LoVo (cell line): Measurements from ENCODE around the gene C6orf89.

ENCODE experiments used
- DNase-seq: peaks from one replicate; pipeline ENCODE4 v3.0.0-alpha.2; 2016; ENCODE audit warnings: low spot score

The C6orf89 gene

GRCh38 chr6:36885461-36886401 lies at the start of gene C6orf89:
TSS of gene C6orf89 (plus strand) at chr6:36885952. CDS start at chr6:36899445, 13,493 bp downstream.
- peak; percentile 98 for DNase-seq

- DNase-seq: no peak
Observed at GRCh38 chr6:36836111-36837021, 49.4 kb upstream of the C6orf89 start.

GRCh38 chr6:36837022-36837339 lies 48.8 kb upstream of the C6orf89 start:
- DNase-seq: no peak

- no peak for DNase-seq
Observed at GRCh38 chr6:36837686-36838085, 48.1 kb upstream of the C6orf89 start.

GRCh38 chr6:36838896-36839748 lies 46.6 kb upstream of the C6orf89 start, which contains the start of gene CPNE5:
TSS of gene CPNE5 (minus strand) at chr6:36839444. CDS start at chr6:36839377, 67 bp downstream.
- no peak for DNase-seq

DNA sequence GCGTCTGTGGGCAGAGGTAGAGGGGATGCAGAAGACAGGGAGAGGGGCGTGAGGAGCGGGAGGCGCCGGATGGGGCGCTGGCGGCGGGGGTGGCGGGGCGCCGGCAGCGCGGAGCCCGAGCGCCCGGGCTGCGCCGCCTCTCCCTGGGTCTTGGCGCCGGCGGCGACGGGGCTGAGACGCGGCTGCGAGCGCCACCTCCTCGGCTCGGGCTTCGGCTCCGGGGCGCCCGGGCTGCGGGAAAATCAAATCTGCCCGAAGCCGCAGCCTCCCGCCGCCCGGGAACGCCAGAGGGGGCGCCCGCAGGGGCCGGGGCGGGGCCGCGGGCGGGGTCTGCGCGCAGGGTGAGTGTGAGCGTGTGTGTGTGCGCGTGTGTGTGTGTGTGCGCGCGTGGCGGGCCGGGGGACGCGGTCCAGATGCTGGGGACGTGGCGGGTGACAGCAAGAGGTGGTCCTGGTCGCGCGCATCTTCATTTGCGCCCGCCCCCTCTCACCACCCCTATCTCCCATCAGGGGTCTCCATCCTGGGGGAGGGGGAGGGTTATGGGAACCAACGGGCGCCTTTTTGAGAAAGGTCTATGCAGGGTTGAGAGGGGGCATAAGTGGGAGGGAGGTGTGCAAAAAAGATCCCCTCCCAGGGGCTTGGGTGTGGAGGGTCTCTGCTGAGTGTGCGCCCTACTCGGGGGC lies 45.9 kb upstream of the C6orf89 start:
- DNase-seq: peak; percentile 5

DNA sequence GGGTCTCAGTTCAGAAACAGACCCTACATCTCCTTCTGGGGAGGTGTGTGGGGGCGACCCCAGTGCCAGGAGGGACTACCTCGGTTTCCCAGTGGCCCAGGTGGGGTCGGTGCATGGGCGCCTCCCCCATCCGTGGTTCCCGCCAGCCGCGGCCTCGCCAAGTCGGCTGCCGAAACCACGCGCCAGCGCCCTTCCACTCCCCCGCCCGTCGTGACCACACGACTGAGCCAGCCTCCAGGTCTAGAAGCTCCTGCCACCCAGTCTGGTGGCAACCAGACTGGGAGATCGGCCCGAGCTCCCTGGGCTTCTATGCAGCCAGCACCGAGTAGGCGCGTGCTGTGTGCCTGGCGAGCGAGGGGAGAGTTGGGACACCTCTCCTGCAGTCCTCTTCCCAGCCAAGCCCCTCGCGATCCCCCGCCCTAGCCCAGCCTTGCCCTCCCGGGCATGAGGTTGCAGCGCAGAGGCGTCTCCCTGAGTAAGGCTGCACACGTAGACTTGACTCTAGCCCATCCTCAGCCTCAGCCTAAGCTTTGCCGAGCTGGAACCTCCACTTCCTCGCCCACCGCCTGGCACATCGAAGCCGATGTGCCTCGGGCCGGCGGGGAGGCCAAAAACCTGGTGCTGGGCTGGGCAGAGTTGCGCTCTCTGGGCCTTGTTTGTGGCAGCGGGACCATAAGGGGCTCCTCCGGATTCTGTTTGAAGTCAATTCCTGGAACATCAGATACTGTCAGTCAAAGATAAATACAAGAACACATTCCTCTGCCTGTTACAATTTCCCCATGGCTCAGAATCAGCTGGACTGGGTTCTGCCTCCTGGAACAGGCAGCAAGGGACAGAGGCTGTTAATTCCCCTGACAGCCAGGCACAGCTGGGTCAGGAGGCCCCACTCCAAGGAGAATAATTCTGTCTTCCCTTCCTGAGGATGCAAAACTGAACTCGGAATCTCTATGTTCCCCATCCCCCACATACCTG lies 45.0 kb upstream of the C6orf89 start:
- no peak for DNase-seq

DNA sequence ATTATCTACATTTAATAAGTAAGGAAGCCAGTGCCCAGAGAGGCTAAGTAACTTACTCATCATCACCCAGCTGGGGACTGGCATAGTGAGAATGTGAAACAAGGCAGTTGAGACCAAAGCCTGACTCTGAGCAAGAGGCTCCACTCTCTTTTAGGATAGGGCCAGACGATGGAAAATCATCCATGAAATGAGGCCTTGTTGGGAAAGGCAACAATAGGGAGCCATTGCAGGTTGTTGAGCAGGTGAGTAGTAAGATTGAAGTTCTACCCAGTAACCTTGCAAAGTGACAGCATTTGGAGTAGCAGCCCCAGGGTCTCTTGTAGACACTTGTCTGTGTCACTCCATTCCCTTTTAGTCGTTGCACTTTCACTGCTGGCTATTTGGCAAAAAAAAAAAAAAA lies 44.0 kb upstream of the C6orf89 start:
- DNase-seq: no peak

DNA sequence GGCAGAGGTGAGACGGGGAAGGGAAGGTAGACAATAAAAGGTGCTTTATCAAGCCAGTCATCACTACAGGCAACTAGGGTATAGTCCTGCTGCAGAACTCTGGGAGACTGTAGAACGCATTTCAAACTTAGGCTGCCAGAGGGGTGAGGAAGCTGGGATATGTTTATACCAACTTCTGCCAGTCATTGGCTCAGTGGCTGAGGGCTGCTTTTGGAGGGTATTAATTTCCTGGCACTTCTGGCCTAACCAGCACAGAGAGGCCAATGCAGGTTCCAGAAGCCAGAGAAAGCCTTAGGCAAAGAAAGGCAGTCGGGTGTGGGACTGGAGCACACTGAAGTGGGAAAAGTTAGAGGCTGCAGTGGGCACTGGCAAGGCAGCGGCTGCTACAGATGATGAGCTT lies 42.6 kb upstream of the C6orf89 start:
- DNase-seq: no peak

- no peak for DNase-seq
Observed at GRCh38 chr6:36844232-36845170, 41.3 kb upstream of the C6orf89 start.

- no peak for DNase-seq
Observed at GRCh38 chr6:36845233-36845632, 40.5 kb upstream of the C6orf89 start.

DNA sequence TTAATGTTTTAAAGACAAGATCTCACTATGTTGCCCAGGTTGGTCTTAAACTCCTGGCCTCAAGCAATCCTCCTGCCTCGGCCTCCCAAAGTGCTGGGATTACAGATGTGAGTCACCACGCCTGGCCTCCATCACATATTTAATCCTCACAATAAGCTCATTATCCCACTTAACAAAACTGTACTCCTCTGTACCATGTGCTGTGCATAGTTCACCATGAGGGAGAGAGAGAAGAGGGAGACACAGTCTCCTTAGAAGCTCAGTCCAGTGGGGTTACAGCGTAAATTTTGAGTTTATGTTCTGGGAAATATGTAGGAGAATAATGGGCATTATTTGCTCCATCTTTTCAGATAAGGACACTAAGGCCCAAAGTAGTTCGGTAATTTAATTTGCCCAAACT lies 38.6 kb upstream of the C6orf89 start:
- no peak for DNase-seq

DNA sequence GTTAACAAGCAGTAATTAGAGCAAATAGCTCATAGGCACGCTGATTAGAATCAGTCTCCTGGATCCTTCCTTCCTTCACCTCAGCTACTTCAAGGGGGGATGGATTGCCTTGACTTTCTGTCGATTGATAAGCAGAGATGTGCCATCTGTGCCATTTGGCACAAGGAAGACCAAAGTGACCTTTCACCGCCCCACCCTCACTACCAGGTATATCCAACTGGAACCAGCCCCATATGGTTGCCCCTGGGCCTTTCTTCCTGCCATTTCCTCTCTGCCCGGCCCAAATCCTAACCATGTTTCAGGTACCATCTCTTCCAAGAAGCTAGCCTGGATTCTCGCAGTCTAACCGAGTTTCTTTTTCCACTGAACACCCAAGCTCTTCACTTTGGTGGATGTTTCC lies 37.8 kb upstream of the C6orf89 start:
- no peak for DNase-seq

- DNase-seq: no peak
Observed at GRCh38 chr6:36848658-36849441, 36.9 kb upstream of the C6orf89 start.

- DNase-seq: no peak
Observed at GRCh38 chr6:36850021-36850420, 35.7 kb upstream of the C6orf89 start.

DNA sequence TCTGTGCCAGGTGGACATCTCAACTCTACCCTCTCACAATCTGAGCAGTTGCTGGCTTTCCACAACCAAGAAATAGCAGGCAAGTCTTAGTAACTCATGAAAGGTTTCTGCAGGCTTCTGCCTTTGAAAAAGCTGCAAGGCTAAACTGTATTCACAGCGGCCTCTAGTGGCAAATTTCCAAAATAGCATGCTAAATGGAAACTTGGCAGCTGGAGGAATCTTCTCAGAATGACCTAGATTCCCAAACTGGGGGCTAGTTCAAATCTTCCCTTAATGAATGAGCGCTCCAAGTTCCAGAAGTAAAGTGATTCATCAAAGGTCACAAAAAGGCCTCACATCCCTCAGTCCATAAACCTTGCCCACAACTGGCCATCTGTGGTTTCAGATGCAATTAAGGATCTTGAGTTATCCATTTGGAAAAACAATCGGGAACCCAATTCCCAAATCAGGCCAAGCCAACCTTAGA lies 34.6 kb upstream of the C6orf89 start:
- peak; percentile 55 for DNase-seq

- no peak for DNase-seq
Observed at GRCh38 chr6:36851626-36852025, 34.1 kb upstream of the C6orf89 start.
